ENCODE data around the gene EVX1. TPM values are rescaled to one million over a fixed set of nuclear protein-coding genes. Genes with fewer than 3 reads are reported as not detected.
A peak's percentile ranks its signal among the peaks of the same experiment; 100 is the strongest.

EVX1 gene
- total and polyA plus RNA-seq, 2 of the 8 experiments (the other 6 are each of a cell fraction or from before 2014, with no cell fraction given) = not detected

DNA sequence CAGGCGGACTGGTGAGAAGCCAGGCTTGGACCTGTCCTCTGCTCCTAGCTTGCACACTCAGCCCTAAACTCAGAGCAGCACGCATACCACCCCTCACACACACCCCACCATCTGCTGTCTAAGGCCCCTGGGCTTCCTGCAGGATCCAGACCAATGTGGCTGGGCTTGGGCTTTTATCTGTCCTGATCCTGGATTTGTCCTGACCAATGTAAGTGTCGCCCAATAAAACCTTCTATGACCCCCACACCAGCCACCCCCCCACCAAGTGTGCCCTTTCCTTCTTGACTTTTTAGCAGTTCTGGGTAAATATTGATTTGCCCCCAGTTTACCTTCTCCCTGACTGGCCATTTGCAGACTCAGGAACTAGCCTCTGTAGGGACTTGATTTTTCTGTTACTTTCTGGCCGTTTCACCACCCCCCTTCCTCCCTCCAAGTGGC, 41.0 kb upstream of the EVX1 start:
- no peak overlapping the region for H4K91ac ChIP-seq (replicated peaks; ENCODE audit: insufficient read length, low read length)
- POLR2A ChIA-PET (ENCODE audit: partially characterized antibody) = no interaction called here
- no peak overlapping the region for H3K56ac ChIP-seq (replicated peaks; ENCODE audit: insufficient read length, low read depth, low read length)
- WGBS, 2 experiments (ENCODE audit: extremely low coverage in 1 of 2, insufficient coverage in 1 of 2, insufficient read length in 1 of 2, insufficient replicate concordance in 2 of 2, low coverage in 1 of 2, low lambda C conversion rate in 2 of 2, missing lambda C conversion rate in 1 of 2) = 33% methylated on average over 4 of the region's 4 CpGs; no CpG with 5 or more reads in 1 of the 2 experiments
- TF ChIP-seq SP4 (IDR thresholded peaks at IDR 0.05; ENCODE audit: low read length) (no peak), CBX8 (IDR thresholded peaks at IDR 0.05; ENCODE audit: borderline replicate concordance, low read depth, low read length) (no peak), CBX5 (IDR thresholded peaks at IDR 0.05; ENCODE audit: low read depth, low read length) (no peak)
- no peak overlapping the region for H3K14ac ChIP-seq (ENCODE audit: insufficient read length)
- H3K18ac ChIP-seq (ENCODE audit: extremely low read depth, low read length) = no peak overlapping the region
- no peak overlapping the region for H3K23ac ChIP-seq (ENCODE audit: insufficient read length)
- no peak overlapping the region for H4K8ac ChIP-seq (ENCODE audit: extremely low read depth, insufficient read depth, low read length)
- H3K79me2 ChIP-seq (ENCODE audit: control insufficient read depth in 1 of 2, insufficient read depth in 2 of 2, low read length in 2 of 2) = no peaks in the 10 kb centered on the region
- no peak overlapping the region for H3K27ac ChIP-seq (ENCODE audit: low read depth, low read length)
- H3K4ac ChIP-seq (replicated peaks; ENCODE audit: insufficient read length, low read depth, low read length) = no peak overlapping the region
- no peaks in the 10 kb centered on the region; the same call in 1 of the 2 replicates for H3K79me1 ChIP-seq (ENCODE audit: low read depth, low read length)
- peaks cover 40 to 49% of the 10 kb centered on the region in 2 experiments for H4K20me1 ChIP-seq (replicated peaks in 1 of 2; ENCODE audit: control insufficient read depth in 1 of 2, insufficient read depth in 2 of 2, low read length in 2 of 2)
- no peak overlapping the region for H2BK15ac ChIP-seq (ENCODE audit: low read length)
- no peak overlapping the region for H2BK5ac ChIP-seq (ENCODE audit: low read depth, low read length)
- H3K9me3 ChIP-seq (ENCODE audit: insufficient read depth in 2 of 2, low read depth in 1 of 2, low read length in 1 of 2) = no peaks in the 10 kb centered on the region; a peak in 1 of 4 replicates
- H3K4me2 ChIP-seq (ENCODE audit: insufficient read depth in 1 of 2, low read depth in 2 of 2, low read length in 2 of 2) = no peak overlapping the region; a peak in 1 of 4 replicates
- no peak overlapping the region for H2BK120ac ChIP-seq (replicated peaks; ENCODE audit: low read depth, low read length)
- H3K36me3 ChIP-seq (ENCODE audit: control insufficient read depth in 2 of 4, insufficient read depth in 4 of 4, low read length in 3 of 4) = peaks cover 0 to 19% (median 0%) of the 10 kb centered on the region in 4 experiments; a peak in 1 of 8 replicates
- H3K4me1 ChIP-seq (replicated peaks in 1 of 4; ENCODE audit: control insufficient read depth in 3 of 4, insufficient read depth in 4 of 4, low read length in 3 of 4) = peaks cover 0 to 8% (median 4%) of the 10 kb centered on the region in 4 experiments; a peak in 6 of 7 replicates
- CTCF ChIA-PET (ENCODE audit: partially characterized antibody) = interaction anchor here (0.7 to 3.9 kb wide), 6 partner anchors 7 to 572 kb away, joined by 4 to 23 read pairs (median 5); no protein-coding TSS in a partner anchor
- H3K27me3 ChIP-seq (replicated peaks in 1 of 4; ENCODE audit: control insufficient read depth in 3 of 4, extremely low read depth in 1 of 4, insufficient read depth in 3 of 4, low read length in 3 of 4) = peaks cover 95 to 100% (median 100%) of the 10 kb centered on the region in 4 experiments
- no peak overlapping the region for H2BK12ac ChIP-seq (ENCODE audit: low read depth, low read length)
- H3K23me2 ChIP-seq (ENCODE audit: low read depth, low read length) = no peaks in the 10 kb centered on the region; the same call in 1 of the 2 replicates
- H2AFZ ChIP-seq (ENCODE audit: low read length) = no peak overlapping the region
- H2AK5ac ChIP-seq (ENCODE audit: low read depth, low read length) = no peak overlapping the region; the same call in 1 of the 2 replicates
- DNase-seq (ENCODE audit: low read depth in 1 of 2, low spot score in 2 of 2) (peak in 1 of 2 experiments; percentile 42), FAIRE-seq (no peak)
- no peak overlapping the region for H3K4me3 ChIP-seq (ENCODE audit: extremely low read depth in 1 of 4, insufficient read depth in 2 of 4, low read depth in 3 of 4, low read length in 4 of 4)
- H4K5ac ChIP-seq (ENCODE audit: insufficient read length, low read depth, low read length) = no peak overlapping the region
- H2BK20ac ChIP-seq (ENCODE audit: low read length) = no peak overlapping the region
- H3K9ac ChIP-seq (replicated peaks in 1 of 4; ENCODE audit: extremely low read depth in 1 of 4, low read depth in 3 of 4, low read length in 3 of 4) = no peak overlapping the region

Measured in H1 (cell line).